Duodenal mucosa (tissue), 2 donors: ENCODE results near the gene KLRB1.
"Not testable (repeated sequence)": the region's sequence is repeated elsewhere in the genome, so short reads cannot be mapped to it uniquely, and the experiment has no call there.

Source experiments
- H3K27ac ChIP-seq: one replicate; pipeline ENCODE4 v1.7.0; 2013; ENCODE audit warnings: low read depth, low read length
- H3K27me3 ChIP-seq, 2 donors: one replicate each; pipeline ENCODE4 v1.7.0; 2013; ENCODE audit warnings: low read length in 2 of 2, control low read depth in 1 of 2; ENCODE audit not compliant: insufficient read depth in 2 of 2, control insufficient read depth in 1 of 2
- H3K36me3 ChIP-seq, 2 donors: one replicate each; pipeline ENCODE4 v1.7.0; 2013; ENCODE audit warnings: low read length in 2 of 2, control low read depth in 1 of 2; ENCODE audit not compliant: insufficient read depth in 2 of 2, control insufficient read depth in 1 of 2
- H3K4me1 ChIP-seq, 2 donors: one replicate each; pipeline ENCODE4 v1.7.0; 2013; ENCODE audit warnings: low read length in 2 of 2, control low read depth in 1 of 2; ENCODE audit not compliant: insufficient read depth in 2 of 2, control insufficient read depth in 1 of 2
- H3K4me3 ChIP-seq, 2 donors: one replicate each; pipeline ENCODE4 v1.7.0; 2013; ENCODE audit warnings: low read length in 2 of 2, low read depth in 1 of 2
- H3K9ac ChIP-seq, 2 donors: one replicate each; pipeline ENCODE4 v1.7.0; 2013; ENCODE audit warnings: low read length in 2 of 2, low read depth in 1 of 2
- H3K9me3 ChIP-seq, 2 donors: one replicate each; pipeline ENCODE4 v1.7.0; 2013; ENCODE audit warnings: low read length in 2 of 2, control low read depth in 1 of 2; ENCODE audit not compliant: control insufficient read depth in 1 of 2

Gene KLRB1

GRCh38 chr12:9598363-9598762 is 9.4 kb downstream of the KLRB1 start:
- Histone ChIP-seq H3K9me3 (no peaks in the 10 kb centered on the region), H3K27me3 (no peaks in the 10 kb centered on the region), H3K4me3 (no peak overlapping the region), H3K9ac (no peak overlapping the region), H3K4me1 (no peaks in the 10 kb centered on the region), H3K27ac (no peak overlapping the region), H3K36me3 (no peaks in the 10 kb centered on the region)

GRCh38 chr12:9597365-9597764 is 10.4 kb downstream of the KLRB1 start:
- Histone ChIP-seq H3K4me1 (no peaks in the 10 kb centered on the region), H3K9me3 (no peaks in the 10 kb centered on the region), H3K4me3 (no peak overlapping the region), H3K27me3 (no peaks in the 10 kb centered on the region), H3K27ac (no peak overlapping the region), H3K36me3 (no peaks in the 10 kb centered on the region), H3K9ac (no peak overlapping the region)

- H3K9ac ChIP-seq, result no peak overlapping the region
- H3K27ac ChIP-seq, result no peak overlapping the region
- no peaks in the 10 kb centered on the region for H3K36me3 ChIP-seq
- no peaks in the 10 kb centered on the region for H3K4me1 ChIP-seq
- no peaks in the 10 kb centered on the region for H3K27me3 ChIP-seq
- H3K9me3 ChIP-seq, result no peaks in the 10 kb centered on the region
- H3K4me3 ChIP-seq, result no peak overlapping the region
Measured at GRCh38 chr12:9590441-9590840, 17.3 kb downstream of the KLRB1 start.

GRCh38 chr12:9588749-9589148 is 19.0 kb downstream of the KLRB1 start:
- H3K27ac ChIP-seq, result no peak overlapping the region
- H3K36me3 ChIP-seq, result no peaks in the 10 kb centered on the region
- H3K9me3 ChIP-seq, result no peaks in the 10 kb centered on the region
- H3K4me1 ChIP-seq, result no peaks in the 10 kb centered on the region
- H3K9ac ChIP-seq, result no peak overlapping the region
- no peak overlapping the region for H3K4me3 ChIP-seq
- no peaks in the 10 kb centered on the region for H3K27me3 ChIP-seq

GRCh38 chr12:9587987-9588600 is 19.6 kb downstream of the KLRB1 start:
- no peak overlapping the region for H3K9ac ChIP-seq
- H3K4me3 ChIP-seq, result no peak overlapping the region
- H3K36me3 ChIP-seq, result no peaks in the 10 kb centered on the region
- H3K9me3 ChIP-seq, result no peaks in the 10 kb centered on the region
- H3K4me1 ChIP-seq, result no peaks in the 10 kb centered on the region
- no peak overlapping the region for H3K27ac ChIP-seq
- no peaks in the 10 kb centered on the region for H3K27me3 ChIP-seq

- not testable (repeated sequence) for H3K4me1 ChIP-seq, H3K27ac ChIP-seq, H3K36me3 ChIP-seq, H3K9ac ChIP-seq, H3K9me3 ChIP-seq, H3K4me3 ChIP-seq, H3K27me3 ChIP-seq
Measured at GRCh38 chr12:9577729-9578128, 30.0 kb downstream of the KLRB1 start.

GRCh38 chr12:9567151-9567550 is 40.6 kb downstream of the KLRB1 start:
- not testable (repeated sequence) for H3K4me3 ChIP-seq, H3K4me1 ChIP-seq, H3K9ac ChIP-seq, H3K9me3 ChIP-seq, H3K27ac ChIP-seq, H3K27me3 ChIP-seq, H3K36me3 ChIP-seq

GRCh38 chr12:9566113-9566512 is 41.6 kb downstream of the KLRB1 start:
- not testable (repeated sequence) for H3K9ac ChIP-seq, H3K27me3 ChIP-seq, H3K27ac ChIP-seq, H3K4me1 ChIP-seq, H3K9me3 ChIP-seq, H3K36me3 ChIP-seq, H3K4me3 ChIP-seq

- H3K9ac ChIP-seq, H3K36me3 ChIP-seq, H3K9me3 ChIP-seq, H3K4me3 ChIP-seq, H3K27ac ChIP-seq, H3K4me1 ChIP-seq, H3K27me3 ChIP-seq: not testable (repeated sequence)
Measured at GRCh38 chr12:9564418-9564817, 43.3 kb downstream of the KLRB1 start.

- not testable (repeated sequence) for H3K9me3 ChIP-seq, H3K4me1 ChIP-seq, H3K36me3 ChIP-seq, H3K27me3 ChIP-seq, H3K4me3 ChIP-seq, H3K27ac ChIP-seq, H3K9ac ChIP-seq
Measured at GRCh38 chr12:9562841-9563453, 44.8 kb downstream of the KLRB1 start.

- not testable (repeated sequence) for H3K27ac ChIP-seq, H3K4me3 ChIP-seq, H3K27me3 ChIP-seq, H3K9ac ChIP-seq, H3K4me1 ChIP-seq, H3K36me3 ChIP-seq, H3K9me3 ChIP-seq
Measured at GRCh38 chr12:9545489-9545888, 62.2 kb downstream of the KLRB1 start.
